Pancreas (tissue), 10 donors: ENCODE data around the gene GPR152. TPM values are rescaled to one million over a fixed set of nuclear protein-coding genes. Genes with fewer than 3 reads are reported as not detected.

Experiments
- ATAC-seq, 4 donors: fragments of 200-7000 bp; cut with Tn5 transposase; one replicate each; pipeline versions ENCODE4 v1.8.0 to v1.9.1; 2020; ENCODE audit warnings: mild to moderate bottlenecking in 4 of 4, moderate library complexity in 4 of 4
- DNase-seq, 6 donors: peaks; one replicate each; pipeline ENCODE4 v3.0.0-alpha.2; 2020
- FAIRE-seq: peaks from 2 replicates; lab custom pipeline; 2012; peaks lifted over from hg19 to GRCh38; lab: Jason Lieb, UNC
- H3K27ac ChIP-seq, 4 donors: fragments of 200-600 bp; sonication (generic); 1 replicate in 3 of 4; 2 replicates in 1 of 4; pipeline versions ENCODE4 v1.5.0 to v1.8.0; 2020
- H3K27me3 ChIP-seq, 4 donors: fragments of 200-600 bp; one replicate each; pipeline ENCODE4 v1.8.0; 2021
- H3K36me3 ChIP-seq, 3 donors: fragments of 200-600 bp; sonication (generic) in 1 of 3; one replicate each; pipeline versions ENCODE4 v1.5.0 to v1.8.0; 2020 to 2021
- H3K4me1 ChIP-seq, 3 donors: fragments of 200-600 bp; one replicate each; pipeline ENCODE4 v1.8.0; 2021
- H3K4me3 ChIP-seq, 4 donors: fragments of 200-600 bp; sonication (generic) in 2 of 4; one replicate each; pipeline versions ENCODE4 v1.5.0 to v1.8.0; 2020 to 2021
- H3K9me3 ChIP-seq, 4 donors: fragments of 200-600 bp; one replicate each; pipeline ENCODE4 v1.8.0; 2021
- WGBS, 2 donors: extraction: QIAGEN DNeasy Blood & Tissue Kit; methylation state at CpG; one replicate each; pipeline ENCODE4 v1.1.7; 2013; 5-methylcytosine and 5-hydroxymethylcytosine counted together
- intact Hi-C, 3 donors: fragments of 100-400 bp; cut with DNase I; formaldehyde crosslinking; loops; one replicate each; pipeline versions ENCODE4 v1.11.1 to v1.14.2; 2022
- polyA plus RNA-seq, 2 donors: library from polyadenylated mRNA; stranded (reverse); fragments of 200-250 nt; gene quantifications; one replicate each; pipeline ENCODE4 v1.2.3, GENCODE V29; 2013
- total RNA-seq, 6 donors: library from RNA; stranded (reverse); fragmentation: NEBNext Ultra II Directional in 4 of 6; extraction: Animal tissue kit (Norgen Biotek cat#: 25700) in 4 of 6; gene quantifications; one replicate each; pipeline versions ENCODE4 v1.2.1 to v1.2.4, GENCODE V29; 2021 to 2023
- TF ChIP-seq, protein P1 (sequence below), 4 donors: fragments of 200-600 bp; sonication (generic) in 3 of 4; IDR thresholded peaks; one replicate each; pipeline versions ENCODE4 v1.5.0 to v1.8.0; 2021; ENCODE audit warnings: antibody characterized with exemption in 4 of 4
- donor health status: healthy with polysubstance abuse.
- donor health status: DM: no; HTN: no; CAD: no; lungs with moderate emphysema.
- donor health status: DM: no; HTN: no; CAD: no.
- donor health status: control.
- donor health status: control.
- donor health status: Bipolar disorder and iron deficiency.
- donor health status: DM: yes; HTN: yes; CAD: no.
- donor health status: DM: no; HTN: no; CAD: no.
- donor health status: DM: no; HTN: no; CAD: no.
- donor health status: DM: yes; HTN: yes; CAD: no.

The GPR152 gene
- total and polyA plus RNA-seq, 8 donors = not detected

DNA sequence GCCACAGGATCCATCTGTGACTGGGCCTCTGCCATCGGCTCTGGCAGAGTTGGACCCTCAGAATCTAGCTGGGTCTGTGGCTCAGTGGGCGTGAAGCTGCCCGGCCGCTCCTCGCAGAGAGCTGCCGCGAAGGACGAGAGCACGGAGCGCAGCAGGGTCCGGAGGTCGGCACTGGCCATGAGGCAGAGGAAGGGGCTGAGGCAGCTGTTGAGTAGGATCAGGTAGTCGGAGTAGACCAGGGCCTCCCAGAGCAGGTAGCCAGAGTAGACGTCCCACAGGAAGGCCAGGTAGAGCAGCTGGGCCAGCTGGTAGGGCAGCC lies 912 bp downstream of the GPR152 start:
- Histone ChIP-seq H3K27me3 (no peaks in the 10 kb centered on the region), H3K36me3 (no peaks in the 10 kb centered on the region), H3K4me1 (peaks cover 0 to 2% (median 0%) of the 10 kb centered on the region in 3 donors), H3K27ac (no peak overlapping the region), H3K4me3 (no peak overlapping the region), H3K9me3 (no peaks in the 10 kb centered on the region)
- FAIRE-seq = no peak
- TF ChIP-seq, protein P1, sequence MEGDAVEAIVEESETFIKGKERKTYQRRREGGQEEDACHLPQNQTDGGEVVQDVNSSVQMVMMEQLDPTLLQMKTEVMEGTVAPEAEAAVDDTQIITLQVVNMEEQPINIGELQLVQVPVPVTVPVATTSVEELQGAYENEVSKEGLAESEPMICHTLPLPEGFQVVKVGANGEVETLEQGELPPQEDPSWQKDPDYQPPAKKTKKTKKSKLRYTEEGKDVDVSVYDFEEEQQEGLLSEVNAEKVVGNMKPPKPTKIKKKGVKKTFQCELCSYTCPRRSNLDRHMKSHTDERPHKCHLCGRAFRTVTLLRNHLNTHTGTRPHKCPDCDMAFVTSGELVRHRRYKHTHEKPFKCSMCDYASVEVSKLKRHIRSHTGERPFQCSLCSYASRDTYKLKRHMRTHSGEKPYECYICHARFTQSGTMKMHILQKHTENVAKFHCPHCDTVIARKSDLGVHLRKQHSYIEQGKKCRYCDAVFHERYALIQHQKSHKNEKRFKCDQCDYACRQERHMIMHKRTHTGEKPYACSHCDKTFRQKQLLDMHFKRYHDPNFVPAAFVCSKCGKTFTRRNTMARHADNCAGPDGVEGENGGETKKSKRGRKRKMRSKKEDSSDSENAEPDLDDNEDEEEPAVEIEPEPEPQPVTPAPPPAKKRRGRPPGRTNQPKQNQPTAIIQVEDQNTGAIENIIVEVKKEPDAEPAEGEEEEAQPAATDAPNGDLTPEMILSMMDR (IDR thresholded peaks at IDR 0.05) = no peak
- WGBS, 2 donors = 88 to 95% methylated on average over 14 of the region's 14 CpGs
- no peak for DNase-seq
- ATAC-seq = no peak
- intact Hi-C loops = no loop called here

DNA sequence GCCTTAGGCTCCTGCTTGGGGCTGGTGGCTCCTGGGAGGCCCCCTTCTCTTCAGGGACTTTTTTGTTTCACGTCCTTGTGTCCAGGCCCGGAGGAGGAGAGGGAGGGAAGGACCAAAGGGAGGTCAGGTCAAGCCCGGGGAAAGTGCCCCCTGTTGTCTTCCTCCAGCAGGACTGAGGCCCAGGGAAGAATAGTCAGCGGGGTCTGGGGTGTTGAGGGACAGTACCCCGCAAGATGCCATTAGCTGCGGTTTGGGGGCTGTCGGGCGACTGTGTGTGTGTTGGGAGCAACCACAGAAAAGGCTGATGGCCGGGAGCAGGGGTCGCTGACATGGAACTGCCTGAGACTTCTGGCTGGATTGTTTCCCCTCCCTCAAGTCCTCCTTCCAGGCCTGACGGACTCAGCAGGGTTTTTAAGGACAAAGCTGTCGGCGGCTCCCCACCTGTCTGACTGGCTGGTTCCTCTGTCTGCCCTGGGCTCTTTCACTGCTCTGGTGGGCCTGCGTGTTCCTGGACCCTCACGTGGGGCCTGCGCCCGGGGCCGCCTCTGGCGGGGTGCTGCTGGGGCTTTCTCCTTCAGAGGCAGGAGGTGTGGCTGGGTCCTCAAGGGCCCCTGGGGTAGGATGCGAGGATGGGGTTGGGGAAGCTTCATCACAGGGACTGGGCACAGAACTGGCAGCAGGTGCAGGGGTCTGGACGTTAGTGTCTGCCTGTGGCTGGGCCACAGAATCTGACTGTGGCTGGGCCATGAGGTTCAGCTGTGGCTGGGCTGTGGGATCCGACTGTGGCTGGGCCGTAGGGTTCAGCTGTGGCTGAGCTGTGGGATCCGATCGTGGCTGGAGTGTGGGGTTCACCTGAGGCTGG lies 1.5 kb downstream of the GPR152 start:
- Histone ChIP-seq H3K4me1 (peaks cover 0 to 2% (median 0%) of the 10 kb centered on the region in 3 donors), H3K9me3 (no peaks in the 10 kb centered on the region), H3K27me3 (no peaks in the 10 kb centered on the region), H3K27ac (no peak overlapping the region), H3K36me3 (no peaks in the 10 kb centered on the region), H3K4me3 (no peak overlapping the region)
- DNase-seq (peak in 1 of 6 donors; percentile 48), FAIRE-seq (no peak), ATAC-seq (no peak)
- TF ChIP-seq, protein P1 (IDR thresholded peaks at IDR 0.05) = no peak
- WGBS, 2 donors = 88 to 90% methylated on average over 24 to 25 of the region's 25 CpGs
- intact Hi-C loops = no loop called here

- Histone ChIP-seq H3K27ac (no peak overlapping the region), H3K9me3 (no peaks in the 10 kb centered on the region), H3K36me3 (no peaks in the 10 kb centered on the region), H3K4me3 (no peak overlapping the region), H3K27me3 (no peaks in the 10 kb centered on the region), H3K4me1 (peaks cover 0 to 3% (median 0%) of the 10 kb centered on the region in 3 donors)
- TF ChIP-seq, protein P1 (IDR thresholded peaks at IDR 0.05) = no peak
- ATAC-seq = peak in 2 of 4 donors; percentile 30 to 66
- 50 to 54% methylated on average over 9 of the region's 9 CpGs for WGBS, 2 donors
- FAIRE-seq = no peak
- intact Hi-C loops = no loop called here
- DNase-seq = no peak
Observed at GRCh38 chr11:67449116-67449844, 3.2 kb downstream of the GPR152 start.

GRCh38 chr11:67448220-67448609 lies 4.3 kb downstream of the GPR152 start:
- FAIRE-seq (no peak), ATAC-seq (no peak)

More at GRCh38 chr11:67448220-67448609, 4.3 kb downstream of the GPR152 start:
- intact Hi-C loops = no loop called here
- Histone ChIP-seq H3K36me3 (no peaks in the 10 kb centered on the region), H3K4me3 (no peak overlapping the region), H3K27me3 (no peaks in the 10 kb centered on the region), H3K4me1 (peaks cover 0 to 5% (median 0%) of the 10 kb centered on the region in 3 donors), H3K9me3 (no peaks in the 10 kb centered on the region), H3K27ac (no peak overlapping the region)
- DNase-seq = no peak
- TF ChIP-seq, protein P1 (IDR thresholded peaks at IDR 0.05) = no peak
- 92 to 95% methylated on average over 5 to 7 of the region's 7 CpGs for WGBS, 2 donors
